GM12875 (cell line): ENCODE data around the gene EEF2K.

ENCODE experiments used
- H3K4me3 ChIP-seq: one replicate; pipeline ENCODE4 v1.5.1; 2011; ENCODE audit warnings: low read depth, low read length, control low read depth
- TF ChIP-seq, protein P1 (sequence below): IDR thresholded peaks from 2 replicates; pipeline ENCODE4 v1.5.1; 2011; ENCODE audit warnings: low read depth, mild to moderate bottlenecking, control low read depth, inconsistent platforms, low read length, moderate library complexity, borderline replicate concordance; ENCODE audit not compliant: insufficient read depth

Gene EEF2K

DNA sequence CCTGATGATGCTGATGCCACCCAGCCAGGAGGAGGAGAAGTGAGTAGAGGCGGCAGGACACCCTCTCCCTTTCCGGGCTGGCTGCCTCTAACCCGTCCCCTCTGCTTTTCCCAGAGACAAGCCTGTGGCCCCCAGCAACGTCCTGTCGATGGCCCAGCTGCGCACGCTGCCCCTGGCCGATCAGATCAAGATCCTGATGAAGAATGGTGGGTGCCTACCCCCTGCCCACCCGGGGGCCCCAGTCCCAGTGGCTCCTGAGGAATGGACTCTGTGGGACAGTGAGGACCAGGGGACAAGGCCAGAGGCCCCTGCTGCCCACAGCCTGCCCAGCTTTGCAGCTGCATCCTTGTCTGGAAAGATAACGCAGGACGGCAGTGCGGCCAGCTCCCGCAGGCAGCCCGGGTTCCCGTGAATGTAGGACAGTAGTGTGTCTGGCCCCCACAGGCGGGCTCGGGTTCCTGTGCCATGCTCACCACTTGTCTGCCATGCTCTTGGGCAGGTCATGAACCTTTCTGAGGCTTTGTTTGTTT lies 111.0 kb downstream of the EEF2K start:
- TF ChIP-seq, protein P1, sequence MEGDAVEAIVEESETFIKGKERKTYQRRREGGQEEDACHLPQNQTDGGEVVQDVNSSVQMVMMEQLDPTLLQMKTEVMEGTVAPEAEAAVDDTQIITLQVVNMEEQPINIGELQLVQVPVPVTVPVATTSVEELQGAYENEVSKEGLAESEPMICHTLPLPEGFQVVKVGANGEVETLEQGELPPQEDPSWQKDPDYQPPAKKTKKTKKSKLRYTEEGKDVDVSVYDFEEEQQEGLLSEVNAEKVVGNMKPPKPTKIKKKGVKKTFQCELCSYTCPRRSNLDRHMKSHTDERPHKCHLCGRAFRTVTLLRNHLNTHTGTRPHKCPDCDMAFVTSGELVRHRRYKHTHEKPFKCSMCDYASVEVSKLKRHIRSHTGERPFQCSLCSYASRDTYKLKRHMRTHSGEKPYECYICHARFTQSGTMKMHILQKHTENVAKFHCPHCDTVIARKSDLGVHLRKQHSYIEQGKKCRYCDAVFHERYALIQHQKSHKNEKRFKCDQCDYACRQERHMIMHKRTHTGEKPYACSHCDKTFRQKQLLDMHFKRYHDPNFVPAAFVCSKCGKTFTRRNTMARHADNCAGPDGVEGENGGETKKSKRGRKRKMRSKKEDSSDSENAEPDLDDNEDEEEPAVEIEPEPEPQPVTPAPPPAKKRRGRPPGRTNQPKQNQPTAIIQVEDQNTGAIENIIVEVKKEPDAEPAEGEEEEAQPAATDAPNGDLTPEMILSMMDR, result no peak

DNA sequence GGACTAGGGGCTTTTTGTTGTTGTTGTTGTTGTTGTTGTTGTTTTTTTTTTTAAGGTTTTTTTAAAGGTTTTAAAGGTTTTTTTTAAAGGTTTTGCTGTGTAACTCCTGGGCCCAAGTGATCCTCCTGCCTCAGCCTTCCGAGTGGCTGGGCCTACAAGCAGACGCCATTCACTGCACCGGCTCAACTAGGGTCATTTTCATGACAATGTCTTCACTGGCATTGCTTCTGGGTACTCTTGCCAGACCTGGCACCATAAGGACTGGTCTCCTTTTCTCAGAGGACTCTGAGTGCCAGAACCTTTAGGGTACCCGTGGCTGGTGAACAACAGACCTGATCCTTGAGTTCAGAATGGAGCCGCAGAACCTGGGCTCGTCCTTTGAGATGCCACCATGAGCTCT lies 111.5 kb downstream of the EEF2K start:
- TF ChIP-seq, protein P1, result no peak
- H3K4me3 ChIP-seq, result no peak overlapping the region

More for the DNA sequence above, 111.0 kb downstream of the EEF2K start:
- H3K4me3 ChIP-seq, result no peak overlapping the region

DNA sequence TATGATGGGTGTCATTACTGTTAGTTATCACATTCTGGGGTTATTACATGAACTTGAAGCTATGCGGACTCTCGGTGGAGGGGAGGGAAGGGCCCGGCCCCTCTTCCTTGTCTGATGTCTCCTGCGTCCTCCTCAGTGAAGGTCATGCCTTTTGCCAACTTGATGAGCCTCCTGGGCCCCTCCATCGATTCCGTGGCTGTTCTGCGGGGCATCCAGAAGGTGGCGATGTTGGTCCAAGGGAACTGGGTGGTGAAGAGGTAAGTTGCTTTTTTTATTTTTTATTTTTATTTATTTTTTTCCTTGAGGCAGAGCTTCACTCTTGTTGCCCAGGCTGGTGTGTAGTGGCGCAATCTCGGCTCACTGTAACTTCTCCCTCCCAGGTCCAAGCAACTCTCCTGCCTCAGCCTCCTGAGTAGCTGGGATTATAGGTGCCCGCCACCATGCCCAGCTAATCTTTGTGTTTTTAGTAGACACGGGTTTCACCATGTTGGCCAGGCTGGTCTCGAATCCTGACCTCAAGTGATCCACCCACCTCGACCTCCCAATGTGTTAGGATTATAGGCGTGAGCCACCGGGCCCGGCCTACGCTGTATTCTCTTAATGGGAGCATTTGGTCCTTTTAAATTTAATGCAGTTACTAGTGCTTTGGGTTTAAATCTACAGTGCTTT lies 112.7 kb downstream of the EEF2K start:
- TF ChIP-seq, protein P1, result peak; percentile 67
- H3K4me3 ChIP-seq, result no peak overlapping the region

DNA sequence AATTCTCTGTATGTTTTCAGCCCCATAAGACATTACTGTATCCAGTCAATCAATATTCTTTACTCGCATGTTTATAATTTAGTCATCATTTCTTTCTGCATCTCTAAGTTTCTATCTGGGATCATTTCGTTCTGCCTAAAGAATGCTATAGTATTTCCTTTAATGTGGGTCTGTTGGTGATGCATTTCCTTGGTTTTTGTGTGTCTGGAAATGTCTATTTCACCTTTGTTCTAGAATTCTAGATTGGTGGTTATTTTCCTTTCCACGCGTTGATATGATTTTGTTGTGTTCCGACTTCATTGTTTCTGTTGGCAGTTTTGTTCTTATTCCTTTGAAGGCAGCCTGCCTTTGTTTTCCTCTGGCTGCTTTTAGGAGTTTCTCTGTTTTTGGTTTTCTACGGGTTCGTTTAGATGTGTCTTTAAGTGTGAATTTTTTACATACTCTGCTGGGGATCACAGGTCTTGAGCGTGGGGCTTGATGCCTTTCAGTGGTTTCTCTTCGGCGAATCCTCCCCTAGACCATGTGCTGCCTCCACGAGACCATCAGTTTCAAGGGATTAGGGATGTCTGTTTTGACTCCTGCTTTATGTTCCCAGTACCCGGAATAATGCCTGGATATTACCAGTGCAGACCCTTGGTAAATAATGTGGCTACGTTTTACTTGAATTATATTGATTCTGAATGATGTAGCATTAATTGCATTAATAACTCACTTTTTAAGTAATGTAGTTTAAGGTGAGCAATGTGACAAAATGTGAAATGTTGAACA lies 114.7 kb downstream of the EEF2K start:
- TF ChIP-seq, protein P1, result no peak
- no peak overlapping the region for H3K4me3 ChIP-seq

DNA sequence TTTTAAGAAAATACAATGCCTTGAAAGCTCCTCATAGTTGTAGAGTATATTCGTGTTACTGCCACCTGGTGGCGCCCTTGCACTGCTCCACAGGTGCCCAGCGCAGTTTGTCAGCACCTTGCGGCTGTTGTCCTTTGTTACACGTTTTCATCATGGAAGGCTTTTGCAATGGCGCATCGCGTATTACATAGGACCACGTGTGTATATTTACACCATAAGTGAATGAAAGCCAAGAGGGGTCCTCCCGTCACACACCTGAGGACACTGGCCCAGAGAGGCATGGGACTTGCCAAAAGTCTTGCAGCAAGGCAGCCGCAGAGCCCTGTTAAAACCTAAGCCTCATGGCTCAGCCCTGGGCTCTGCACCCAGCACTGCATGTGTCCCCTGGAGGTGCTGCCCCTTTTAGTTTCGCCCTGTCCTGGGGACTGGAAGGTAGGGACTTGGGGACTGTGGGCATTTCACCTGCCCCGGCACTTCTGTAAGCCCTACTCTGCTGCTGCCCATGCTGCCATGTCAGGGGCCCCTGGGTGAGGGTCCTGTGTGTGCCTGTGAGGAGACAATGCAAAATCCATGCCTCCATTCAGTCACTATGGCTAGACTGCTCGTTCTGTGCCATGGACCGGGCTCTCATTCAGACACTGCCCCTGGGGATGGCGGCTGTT lies 115.4 kb downstream of the EEF2K start:
- TF ChIP-seq, protein P1, result peak; percentile 74
- H3K4me3 ChIP-seq, result no peak overlapping the region

DNA sequence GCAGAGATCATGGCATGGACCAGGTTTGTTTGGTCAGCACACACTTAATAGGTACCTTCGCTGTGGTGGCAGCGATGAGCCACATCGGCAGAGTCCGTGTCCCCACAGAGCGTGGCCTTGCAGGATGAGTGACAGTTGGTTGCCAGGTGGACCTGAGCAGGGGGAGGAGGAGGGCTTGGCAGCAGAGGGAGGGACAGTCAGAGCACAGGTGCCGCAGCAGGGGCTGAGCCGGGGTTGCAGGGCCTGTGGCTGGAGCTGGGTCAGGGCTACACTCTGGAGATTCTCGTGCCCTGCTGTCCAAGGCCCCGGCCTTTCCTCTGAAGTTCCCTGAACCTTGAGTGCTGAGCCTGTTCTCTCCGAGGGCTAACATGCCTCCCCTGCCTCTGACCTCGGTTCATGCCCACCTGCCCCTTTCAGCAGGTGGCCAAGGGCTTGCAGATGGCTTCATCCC lies 116.0 kb downstream of the EEF2K start:
- TF ChIP-seq, protein P1, result no peak
- no peak overlapping the region for H3K4me3 ChIP-seq

DNA sequence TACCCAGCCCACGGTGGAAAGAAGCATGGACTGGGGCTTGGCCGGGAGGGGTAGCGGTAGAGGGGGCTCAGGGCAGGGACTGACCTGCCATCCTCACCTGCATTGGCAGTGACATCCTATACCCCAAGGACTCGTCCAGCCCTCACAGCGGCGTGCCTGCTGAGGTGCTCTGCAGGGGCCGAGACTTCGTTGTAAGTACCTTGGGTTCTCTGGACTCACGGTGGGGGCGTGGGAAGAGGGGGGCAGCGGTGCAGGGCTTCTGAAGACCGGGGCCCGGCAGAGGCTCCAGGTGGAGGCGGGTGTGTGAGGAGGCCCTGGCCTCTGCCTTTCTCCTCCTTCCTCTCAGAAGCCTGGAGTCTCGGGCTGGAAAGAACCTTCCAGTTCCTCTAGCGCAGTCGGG lies 116.7 kb downstream of the EEF2K start:
- TF ChIP-seq, protein P1, result no peak

More for the DNA sequence above, 116.7 kb downstream of the EEF2K start:
- H3K4me3 ChIP-seq, result no peak overlapping the region
